ENCODE measurements around the gene ZNF454. TPM values are rescaled to one million over a fixed set of nuclear protein-coding genes. Genes with fewer than 3 reads are reported as not detected.

The ZNF454 gene
- 0.32 to 2.3 TPM (median 0.49 TPM) in 3 replicates for total RNA-seq
- long read RNA-seq: 0 reads

DNA sequence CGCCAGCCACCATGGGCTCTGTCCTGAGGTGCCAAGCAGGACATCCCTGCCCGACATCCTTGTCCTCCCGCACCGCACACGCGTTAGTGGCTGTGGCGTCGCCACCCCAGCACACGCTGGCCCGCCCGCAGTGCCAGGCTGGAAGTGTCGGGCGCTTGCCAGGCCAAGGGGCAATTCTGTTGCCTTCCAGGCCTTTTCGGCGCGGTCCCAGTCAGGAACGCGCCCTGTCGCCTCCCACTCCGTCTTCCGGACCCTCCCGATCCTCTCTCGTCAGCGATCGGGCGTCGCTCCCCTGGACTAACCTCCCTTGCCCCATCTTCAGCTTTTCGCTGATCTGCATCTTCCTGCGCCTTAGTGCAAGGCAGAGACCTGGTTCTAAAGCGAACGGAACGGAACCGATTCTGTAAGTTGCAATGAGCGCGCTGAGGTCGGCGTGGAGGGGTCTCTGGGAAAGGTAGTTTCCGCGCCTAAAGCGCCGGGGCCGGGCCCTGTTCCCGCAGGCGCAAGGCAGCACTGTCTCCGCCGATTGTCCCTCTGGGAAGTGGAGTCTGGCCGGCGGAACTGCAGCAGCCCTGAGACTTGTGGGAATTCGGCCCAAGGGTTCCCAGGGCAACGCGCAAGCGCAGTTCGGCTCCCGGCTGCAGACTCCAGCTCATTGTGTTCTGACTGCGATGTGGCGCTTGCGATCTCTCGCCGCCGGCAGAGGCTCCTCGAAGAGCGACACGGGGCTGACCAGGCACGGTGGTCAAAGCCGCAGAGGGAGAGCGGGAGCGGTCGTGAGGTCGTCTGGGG, at the start of gene ZNF454:
ZNF454 (plus strand) TSS at position 630 of the 792 bp plus-strand sequence. CDS start 1,594 bp downstream, outside the sequence.
- H3K27ac Mint-ChIP-seq (ENCODE audit: unreplicated experiment): no peak within 1 kb of the TSS
- H3K36me3 Mint-ChIP-seq (ENCODE audit: low read depth): peaks cover 38% of the 10 kb centered on the region

DNA sequence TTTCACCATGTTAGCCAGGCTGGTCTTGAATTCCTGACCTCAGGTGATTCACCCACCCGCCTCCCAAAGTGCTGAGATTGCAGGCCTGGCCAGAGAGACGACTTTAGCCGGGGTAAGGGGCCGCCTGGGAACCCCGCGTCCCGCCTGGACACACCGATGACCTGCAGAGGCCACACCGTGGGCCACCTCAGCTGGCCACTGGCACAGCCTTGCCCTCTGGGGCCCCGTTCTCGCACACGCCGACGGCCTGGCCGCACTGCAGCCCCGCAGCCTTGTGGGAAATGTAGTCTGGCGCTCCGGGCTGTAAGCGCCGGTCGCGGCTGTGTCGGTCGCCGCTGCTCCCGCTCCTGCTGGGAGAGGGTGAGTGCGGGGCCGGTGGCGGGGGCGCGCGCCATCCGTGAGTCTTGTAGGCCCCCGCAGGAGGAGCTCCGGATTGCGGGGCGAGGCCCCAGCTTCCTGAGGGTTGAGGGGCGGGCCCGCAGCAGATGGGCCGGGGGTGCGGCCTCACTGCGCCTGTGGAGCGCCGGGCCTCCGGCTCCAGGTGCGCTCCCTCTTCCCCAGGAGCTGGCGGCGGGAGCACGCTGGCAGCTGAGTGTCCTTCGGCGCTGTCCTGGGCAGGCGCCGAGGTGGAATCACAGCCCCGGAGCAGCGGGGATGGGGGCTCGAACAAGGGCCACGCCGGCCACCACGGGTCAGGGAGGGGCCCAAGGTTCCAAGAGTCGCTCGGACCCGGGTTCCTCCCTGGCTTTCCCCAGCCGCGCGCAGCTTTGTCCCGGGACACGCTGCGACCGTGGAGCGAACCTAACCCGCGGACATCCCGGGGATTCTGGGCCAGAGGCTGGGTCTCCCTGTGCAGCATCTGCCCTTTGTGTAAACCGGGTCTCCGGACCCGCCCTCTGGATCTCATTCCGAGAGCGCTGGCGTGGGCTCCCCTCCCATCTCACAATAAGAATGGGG, 45.1 kb upstream of the ZNF454 start, which contains the start of gene ZFP2:
ZFP2 (plus strand) TSS at position 299 of the 957 bp plus-strand sequence. CDS start 35,401 bp downstream, outside the sequence.
- peaks cover 7% of the 10 kb centered on the region for H3K4me1 Mint-ChIP-seq (ENCODE audit: low read depth)
- H3K27me3 Mint-ChIP-seq (ENCODE audit: low read depth): no peaks in the 10 kb centered on the region
- peaks cover 11% of the 10 kb centered on the region for H3K36me3 Mint-ChIP-seq (ENCODE audit: low read depth)
- peak; percentile 82 for DNase-seq (ENCODE audit: low spot score)
- TF ChIP-seq, protein P1, sequence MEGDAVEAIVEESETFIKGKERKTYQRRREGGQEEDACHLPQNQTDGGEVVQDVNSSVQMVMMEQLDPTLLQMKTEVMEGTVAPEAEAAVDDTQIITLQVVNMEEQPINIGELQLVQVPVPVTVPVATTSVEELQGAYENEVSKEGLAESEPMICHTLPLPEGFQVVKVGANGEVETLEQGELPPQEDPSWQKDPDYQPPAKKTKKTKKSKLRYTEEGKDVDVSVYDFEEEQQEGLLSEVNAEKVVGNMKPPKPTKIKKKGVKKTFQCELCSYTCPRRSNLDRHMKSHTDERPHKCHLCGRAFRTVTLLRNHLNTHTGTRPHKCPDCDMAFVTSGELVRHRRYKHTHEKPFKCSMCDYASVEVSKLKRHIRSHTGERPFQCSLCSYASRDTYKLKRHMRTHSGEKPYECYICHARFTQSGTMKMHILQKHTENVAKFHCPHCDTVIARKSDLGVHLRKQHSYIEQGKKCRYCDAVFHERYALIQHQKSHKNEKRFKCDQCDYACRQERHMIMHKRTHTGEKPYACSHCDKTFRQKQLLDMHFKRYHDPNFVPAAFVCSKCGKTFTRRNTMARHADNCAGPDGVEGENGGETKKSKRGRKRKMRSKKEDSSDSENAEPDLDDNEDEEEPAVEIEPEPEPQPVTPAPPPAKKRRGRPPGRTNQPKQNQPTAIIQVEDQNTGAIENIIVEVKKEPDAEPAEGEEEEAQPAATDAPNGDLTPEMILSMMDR (IDR thresholded peaks at IDR 0.05): peak; percentile 10
- peak within 1 kb of the TSS; percentile 54 for H3K27ac Mint-ChIP-seq (ENCODE audit: unreplicated experiment)
- peak within 1 kb of the TSS; percentile 81 for H3K4me3 Mint-ChIP-seq (ENCODE audit: unreplicated experiment)
- peaks cover 11% of the 10 kb centered on the region for H3K9me3 Mint-ChIP-seq (ENCODE audit: low read depth)

More for the DNA sequence above, at the start of gene ZNF454:
- Mint-ChIP-seq H3K9me3 (ENCODE audit: low read depth) (peaks cover 78% of the 10 kb centered on the region), H3K27me3 (ENCODE audit: low read depth) (no peaks in the 10 kb centered on the region), H3K4me3 (ENCODE audit: unreplicated experiment) (no peak within 1 kb of the TSS), H3K4me1 (ENCODE audit: low read depth) (no peaks in the 10 kb centered on the region)
- TF ChIP-seq, protein P1 (IDR thresholded peaks at IDR 0.05): no peak
- DNase-seq (ENCODE audit: low spot score): peak; percentile 93

DNA sequence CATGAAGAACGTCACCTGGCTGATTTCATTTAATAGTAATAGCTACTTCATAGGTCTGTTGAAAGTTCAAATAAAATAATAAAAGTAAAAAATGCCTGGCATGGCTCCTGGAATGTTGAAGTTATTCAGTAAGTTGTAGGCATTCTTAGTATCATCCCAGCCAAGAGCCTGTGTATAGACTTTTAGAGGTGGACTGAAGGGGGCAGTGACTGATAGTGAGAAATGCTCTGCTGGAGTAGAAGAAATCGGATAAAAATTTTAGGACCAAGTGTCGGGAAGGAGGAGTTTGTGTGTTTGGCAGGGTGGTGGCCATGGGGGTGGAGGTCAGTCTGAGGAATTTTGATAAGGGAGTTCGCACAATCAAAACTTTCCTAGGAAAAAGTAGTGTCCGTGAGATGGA, 41.7 kb upstream of the ZNF454 start:
- peaks cover 34% of the 10 kb centered on the region for H3K9me3 Mint-ChIP-seq (ENCODE audit: low read depth)
- H3K27ac Mint-ChIP-seq (ENCODE audit: unreplicated experiment): no peak overlapping the region
- peaks cover 7% of the 10 kb centered on the region for H3K4me1 Mint-ChIP-seq (ENCODE audit: low read depth)
- TF ChIP-seq, protein P1 (IDR thresholded peaks at IDR 0.05): no peak
- no peak overlapping the region for H3K4me3 Mint-ChIP-seq (ENCODE audit: unreplicated experiment)
- peaks cover 25% of the 10 kb centered on the region for H3K36me3 Mint-ChIP-seq (ENCODE audit: low read depth)
- DNase-seq (ENCODE audit: low spot score): no peak
- no peaks in the 10 kb centered on the region for H3K27me3 Mint-ChIP-seq (ENCODE audit: low read depth)

DNA sequence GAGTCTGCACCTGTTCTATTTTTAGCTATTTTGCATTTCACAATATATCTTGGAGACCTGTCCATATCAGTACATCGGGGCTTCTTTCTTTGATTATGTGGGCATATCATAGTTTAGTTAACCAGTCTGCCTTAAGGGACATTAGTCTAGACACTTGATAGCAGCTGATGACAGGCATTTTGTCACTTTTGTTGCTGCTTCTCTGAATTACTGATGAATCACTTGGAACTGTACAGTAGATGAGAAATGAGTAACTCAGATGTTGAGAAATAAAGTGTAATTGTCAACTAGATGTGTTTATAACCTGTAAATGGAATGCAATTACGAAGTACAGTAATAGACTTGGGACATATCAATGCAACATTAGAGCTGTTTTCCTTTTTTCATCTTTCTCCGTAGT, 38.1 kb upstream of the ZNF454 start:
- no peak for DNase-seq (ENCODE audit: low spot score)
- H3K4me3 Mint-ChIP-seq (ENCODE audit: unreplicated experiment): no peak overlapping the region
- H3K9me3 Mint-ChIP-seq (ENCODE audit: low read depth): peaks cover 49% of the 10 kb centered on the region
- no peak overlapping the region for H3K27ac Mint-ChIP-seq (ENCODE audit: unreplicated experiment)
- H3K4me1 Mint-ChIP-seq (ENCODE audit: low read depth): no peaks in the 10 kb centered on the region
- peaks cover 37% of the 10 kb centered on the region for H3K36me3 Mint-ChIP-seq (ENCODE audit: low read depth)
- TF ChIP-seq, protein P1 (IDR thresholded peaks at IDR 0.05): no peak
- no peaks in the 10 kb centered on the region for H3K27me3 Mint-ChIP-seq (ENCODE audit: low read depth)
